ENCODE measurements around the gene LRIT2.

Gene LRIT2

DNA sequence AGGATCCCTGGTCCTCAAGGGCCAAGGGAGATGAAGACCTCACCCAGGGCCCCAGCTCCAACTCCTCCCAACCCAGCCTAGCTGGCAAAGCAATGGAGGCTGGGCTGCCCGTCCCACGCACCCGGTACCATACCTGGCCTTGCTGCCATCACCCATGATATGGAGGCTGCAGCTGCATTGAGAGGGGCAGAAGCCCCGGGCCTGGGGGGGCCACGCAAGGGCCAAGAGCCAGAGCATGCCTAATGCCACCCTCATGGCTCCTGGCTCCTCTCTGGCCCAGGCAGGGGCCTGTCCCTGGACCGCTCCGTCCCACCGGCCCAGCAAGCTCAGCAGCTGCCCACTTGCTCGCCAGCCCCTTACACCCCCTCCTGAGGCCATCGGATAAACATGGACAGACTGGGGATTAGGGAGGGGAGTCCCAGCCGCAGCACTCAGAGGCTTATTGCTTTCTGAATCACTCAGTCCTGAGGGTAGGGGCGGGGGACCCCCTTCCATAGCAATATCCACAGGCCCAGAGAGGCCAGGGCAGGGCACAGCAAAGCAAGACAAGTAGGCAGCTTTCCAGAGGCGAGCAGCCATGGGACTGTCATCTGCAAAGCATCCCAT, 15.9 kb upstream of the LRIT2 start, which contains the start of gene LRIT1:
LRIT1 (minus strand) TSS at position 362 of the 606 bp plus-strand sequence; CDS start at position 255, 107 bp downstream.
- no peak for DNase-seq

GRCh38 chr10:84238909-84239308, 13.6 kb upstream of the LRIT2 start:
- no peak for DNase-seq

GRCh38 chr10:84237199-84238051, 12.1 kb upstream of the LRIT2 start:
- DNase-seq = no peak

- DNase-seq = no peak
These were observed 11.5 kb upstream of the LRIT2 start for GRCh38 chr10:84236807-84237198.

- DNase-seq = no peak
These were observed 9.8 kb upstream of the LRIT2 start for GRCh38 chr10:84235096-84235495.

- DNase-seq = peak; percentile 17
These were observed 9.1 kb upstream of the LRIT2 start for GRCh38 chr10:84234479-84234878.

DNA sequence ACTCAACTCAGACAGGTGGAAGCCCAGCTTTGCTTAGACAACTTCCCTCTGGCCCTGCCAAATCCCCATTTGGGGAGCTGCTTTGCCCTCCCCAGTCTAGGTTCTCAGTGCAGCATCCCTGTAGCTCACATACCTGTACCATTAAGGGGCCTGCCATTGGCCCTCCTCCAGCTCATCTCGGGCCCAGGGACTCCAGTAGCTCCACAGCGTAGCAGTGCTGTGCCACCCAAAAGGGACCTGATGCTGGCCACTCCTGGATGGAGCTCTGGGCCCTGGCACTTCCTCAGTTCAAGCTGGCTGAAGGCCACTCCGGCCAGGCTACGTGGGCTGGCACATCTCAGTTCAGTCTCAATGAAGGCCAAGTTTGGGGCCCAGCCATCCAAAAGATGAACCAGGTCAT, 8.6 kb upstream of the LRIT2 start:
- no peak for DNase-seq

DNA sequence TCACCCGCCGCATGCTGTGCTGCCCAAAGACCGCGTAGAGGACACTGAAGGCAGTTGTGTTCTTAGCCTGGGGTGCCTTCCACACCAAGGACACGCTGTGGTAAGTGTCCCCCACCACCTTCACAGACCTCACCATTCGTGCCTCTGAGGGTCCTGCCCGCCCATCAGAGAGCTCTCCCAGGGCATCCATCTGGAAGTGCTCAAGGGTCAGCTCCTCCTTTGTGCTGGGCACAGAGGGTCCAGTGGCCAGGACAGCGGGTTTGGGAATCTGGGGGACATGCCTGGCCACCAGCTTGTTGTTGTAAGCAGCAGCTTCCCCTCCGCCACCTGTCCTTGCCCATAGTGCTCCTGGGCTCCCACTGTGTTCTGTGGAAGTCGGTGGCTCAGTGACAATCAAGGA, 7.0 kb upstream of the LRIT2 start:
- no peak for DNase-seq

DNA sequence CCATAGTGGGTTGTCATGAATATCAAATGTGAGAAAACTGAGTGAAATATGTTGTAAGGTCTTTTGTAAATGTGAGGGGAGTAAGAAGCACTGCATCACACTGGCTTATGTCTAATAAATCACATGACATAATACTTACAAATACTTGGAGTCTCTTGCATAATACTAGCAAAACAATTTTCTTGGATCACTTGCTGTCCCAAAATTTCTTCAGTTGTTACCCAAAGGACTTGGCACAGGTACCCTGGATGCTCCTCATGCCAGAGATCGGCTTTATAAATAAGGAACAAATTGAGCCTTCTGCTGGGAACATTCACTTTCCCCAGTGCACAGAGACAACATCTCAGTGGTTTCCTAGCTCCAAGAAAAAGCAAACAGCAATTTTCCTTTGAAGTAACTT, 5.0 kb upstream of the LRIT2 start:
- DNase-seq = no peak

- no peak for DNase-seq
These were observed 2.5 kb upstream of the LRIT2 start for GRCh38 chr10:84227810-84228209.

GRCh38 chr10:84226616-84227015, 1.3 kb upstream of the LRIT2 start:
- no peak for DNase-seq

DNA sequence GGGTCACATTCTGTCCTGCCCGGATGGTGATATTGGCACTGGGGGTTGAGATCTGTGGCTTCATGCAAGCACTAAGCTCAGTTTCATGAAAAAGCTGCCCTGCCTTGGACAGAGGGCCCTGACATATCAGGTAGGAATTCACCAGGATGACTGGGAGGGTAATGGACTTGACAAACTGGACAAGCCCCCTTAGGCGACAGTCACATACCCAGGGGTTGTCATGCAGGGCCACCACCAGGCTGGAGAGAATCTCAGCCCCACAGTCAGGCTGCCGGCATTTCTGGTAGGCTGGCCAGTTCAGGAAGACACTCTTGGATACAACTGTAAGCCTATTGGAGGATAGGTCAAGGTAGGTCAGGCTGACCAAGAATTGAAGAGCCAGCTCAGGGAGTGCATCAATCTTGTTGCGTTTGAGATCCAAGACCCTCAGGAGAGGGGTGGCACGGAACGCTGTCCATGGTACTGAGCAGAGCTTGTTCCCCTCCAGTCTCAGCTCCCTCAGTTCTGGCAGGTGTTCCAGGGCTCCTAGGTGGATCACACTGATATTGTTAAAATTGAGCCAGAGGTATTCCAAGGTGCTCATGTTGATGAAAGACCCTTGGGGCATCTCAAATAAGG, 824 bp downstream of the LRIT2 start:
- DNase-seq = no peak

- no peak for DNase-seq
These were observed 3.4 kb downstream of the LRIT2 start for GRCh38 chr10:84221916-84222315.

DNA sequence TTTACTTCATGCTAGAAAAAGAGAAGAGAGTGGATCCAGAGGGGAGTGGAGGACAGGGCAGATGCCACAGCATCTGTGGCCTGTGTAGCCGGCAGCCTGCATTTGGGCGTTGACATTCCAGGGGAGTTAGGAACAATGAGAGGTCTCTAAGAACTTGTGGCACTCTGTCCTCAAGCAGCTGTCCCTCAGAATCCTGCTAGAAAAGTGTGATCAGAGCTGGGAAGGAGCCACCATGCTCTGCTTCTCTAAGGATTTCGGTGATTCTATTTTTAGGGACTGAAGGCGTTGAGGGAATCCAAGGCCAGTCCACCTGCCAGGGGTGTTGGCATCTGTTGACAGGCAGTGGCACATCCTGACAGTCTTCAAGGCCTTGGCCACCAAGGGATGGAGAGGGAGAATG, 7.6 kb downstream of the LRIT2 start:
- DNase-seq = no peak

- no peak for DNase-seq
These were observed 8.5 kb downstream of the LRIT2 start for GRCh38 chr10:84216834-84217233.

DNA sequence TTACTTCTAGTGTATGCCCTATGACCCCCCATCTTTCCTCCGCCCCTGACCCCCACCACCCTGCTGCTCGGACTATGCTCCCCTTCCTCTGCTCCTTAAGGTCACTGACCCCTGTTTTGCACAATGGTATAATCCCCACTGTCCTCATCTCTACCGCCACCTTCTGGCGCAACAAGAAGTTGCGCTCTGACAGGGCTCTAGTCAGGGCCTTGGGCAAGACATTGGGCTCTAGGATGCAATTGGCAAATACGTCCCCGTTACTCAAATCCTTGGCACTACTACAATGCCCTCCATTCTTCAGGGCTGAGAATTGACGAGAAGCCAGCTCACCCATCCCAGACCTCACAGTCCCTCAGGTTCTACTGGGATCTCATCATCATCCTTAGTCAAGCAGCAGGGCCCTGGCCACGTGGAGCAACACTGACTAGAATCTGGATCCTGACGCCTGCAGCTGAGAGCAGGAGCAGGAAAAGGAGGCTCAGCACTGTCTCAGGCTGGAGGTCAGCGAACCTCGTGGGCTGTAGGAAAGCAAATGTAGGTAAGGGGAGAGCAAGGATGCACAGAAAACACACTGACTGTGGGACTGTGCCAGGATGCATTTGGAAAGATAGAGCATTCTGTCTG, 10.6 kb downstream of the LRIT2 start:
- no peak for DNase-seq

GRCh38 chr10:84214046-84214572, 11.2 kb downstream of the LRIT2 start:
- DNase-seq = no peak

DNA sequence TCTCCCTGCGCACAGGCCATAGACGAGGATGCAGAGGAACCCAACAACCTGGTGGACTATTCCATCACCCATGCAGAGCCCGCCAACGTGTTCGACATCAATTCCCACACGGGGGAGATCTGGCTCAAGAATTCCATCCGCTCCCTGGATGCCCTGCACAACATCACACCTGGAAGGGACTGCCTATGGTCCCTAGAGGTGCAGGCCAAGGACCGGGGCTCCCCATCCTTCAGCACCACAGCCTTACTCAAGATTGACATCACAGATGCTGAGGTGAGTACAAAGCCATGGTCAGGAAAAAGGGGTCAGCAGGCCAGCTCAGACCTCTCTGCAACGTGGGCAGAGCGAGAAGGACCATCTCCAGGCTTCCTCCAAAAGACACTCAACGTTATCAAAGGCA, 12.3 kb downstream of the LRIT2 start:
- no peak for DNase-seq

DNA sequence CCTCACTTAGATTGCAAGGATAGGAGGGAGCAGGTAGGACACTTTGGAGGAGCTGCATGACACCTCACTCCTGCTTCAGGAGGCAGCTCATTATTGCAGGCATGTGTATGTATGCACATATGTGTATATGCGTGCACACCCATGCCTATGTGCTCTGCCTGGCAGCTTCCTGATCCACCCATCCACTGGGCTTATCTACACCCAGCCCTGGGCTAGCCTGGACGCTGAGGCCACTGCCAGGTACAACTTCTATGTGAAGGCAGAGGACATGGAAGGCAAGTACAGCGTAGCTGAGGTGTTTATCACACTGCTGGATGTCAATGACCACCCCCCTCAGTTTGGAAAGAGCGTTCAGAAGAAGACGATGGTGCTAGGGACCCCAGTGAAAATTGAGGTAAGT, 13.3 kb downstream of the LRIT2 start:
- no peak for DNase-seq

DNA sequence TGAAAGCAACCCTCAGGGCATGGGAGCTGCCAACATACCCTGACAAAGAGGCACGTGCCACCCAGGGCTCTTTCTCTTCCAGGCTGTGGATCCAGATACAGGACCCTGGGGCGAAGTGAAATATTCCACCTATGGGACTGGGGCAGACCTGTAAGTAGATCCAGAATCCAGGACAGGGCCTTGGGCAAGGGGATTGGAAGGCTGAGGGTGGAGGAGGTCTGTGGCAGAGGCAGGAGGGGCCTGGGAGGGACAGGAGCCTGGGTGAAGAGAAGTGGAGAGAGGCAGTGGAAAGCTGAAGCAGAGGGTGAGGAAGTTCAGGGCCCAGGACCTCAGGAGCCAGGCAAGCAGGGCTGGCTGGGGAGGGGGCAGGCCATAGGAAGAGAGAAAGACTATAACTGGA, 13.8 kb downstream of the LRIT2 start:
- no peak for DNase-seq

DNA sequence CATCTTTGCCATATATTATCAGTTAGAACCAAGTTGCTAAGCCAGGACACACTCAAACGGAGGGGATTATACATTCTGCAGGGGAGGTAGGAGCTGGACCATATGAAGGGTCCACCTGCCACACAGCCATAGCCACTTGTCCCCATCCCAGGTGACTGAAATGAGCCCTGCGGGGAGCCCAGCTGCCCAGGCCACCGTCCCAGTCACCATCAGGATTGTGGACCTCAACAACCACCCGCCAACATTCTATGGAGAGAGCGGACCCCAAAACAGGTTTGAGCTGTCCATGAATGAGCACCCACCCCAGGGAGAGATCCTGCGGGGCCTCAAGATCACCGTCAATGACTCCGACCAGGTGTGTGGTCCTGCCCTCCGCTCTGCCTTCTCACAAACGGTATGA, 17.3 kb downstream of the LRIT2 start:
- DNase-seq = no peak

- DNase-seq = no peak
These were observed 19.4 kb downstream of the LRIT2 start for GRCh38 chr10:84205853-84206525.

Data from NCI-H2227 treated with DMSO at 0.1 percent for 48 hours (cell line).